Measurements from ENCODE around the gene THAP4.
A peak's percentile ranks its signal among the peaks of the same experiment; 100 is the strongest.

THAP4 gene

DNA sequence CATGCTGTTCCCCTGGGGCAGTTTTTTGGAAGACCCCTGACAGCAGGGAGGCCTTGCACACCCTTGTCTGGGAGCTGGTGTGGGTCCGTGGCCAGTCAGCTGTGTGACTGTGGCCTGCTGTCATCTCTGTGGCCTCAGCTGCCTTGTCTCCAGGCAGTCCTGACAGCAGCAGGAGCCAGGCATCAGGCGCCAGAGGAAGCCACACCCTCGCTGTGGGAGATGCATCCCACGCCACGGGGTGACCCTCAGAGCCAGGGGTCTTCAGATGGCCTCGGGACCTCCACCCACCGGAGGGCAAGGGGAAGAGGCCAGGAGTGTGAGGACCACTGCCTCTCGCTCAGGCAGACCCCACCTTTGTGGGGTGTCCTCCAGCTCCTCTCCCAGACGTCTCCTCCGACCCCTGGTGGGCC is 73.4 kb downstream of the THAP4 start:
- no peak for DNase-seq (ENCODE audit: low spot score)

DNA sequence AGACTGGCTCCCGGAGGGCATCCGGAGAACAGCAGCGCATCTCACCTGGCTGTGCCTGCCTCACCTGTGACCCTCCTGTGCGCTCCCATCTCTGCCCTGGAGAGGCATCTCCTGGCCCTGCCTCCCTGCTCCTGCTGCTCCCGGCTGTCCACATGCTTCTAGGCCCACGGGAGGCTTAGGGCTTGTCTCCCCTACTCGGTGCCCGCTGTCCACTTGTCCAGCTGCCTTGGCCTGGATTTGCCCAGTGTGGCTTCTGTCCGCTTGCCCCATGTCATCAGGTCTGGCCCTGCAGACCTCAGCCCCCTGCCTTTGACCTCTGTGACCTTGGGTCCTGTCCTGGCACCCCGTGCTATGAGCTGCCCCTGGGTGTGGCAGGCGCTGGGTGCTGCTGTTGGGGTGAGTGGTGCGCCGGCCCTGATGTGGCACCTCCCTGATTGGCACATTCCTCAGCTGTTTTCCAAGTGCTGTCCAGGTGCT is 73.9 kb downstream of the THAP4 start:
- DNase-seq (ENCODE audit: low spot score) = no peak

DNA sequence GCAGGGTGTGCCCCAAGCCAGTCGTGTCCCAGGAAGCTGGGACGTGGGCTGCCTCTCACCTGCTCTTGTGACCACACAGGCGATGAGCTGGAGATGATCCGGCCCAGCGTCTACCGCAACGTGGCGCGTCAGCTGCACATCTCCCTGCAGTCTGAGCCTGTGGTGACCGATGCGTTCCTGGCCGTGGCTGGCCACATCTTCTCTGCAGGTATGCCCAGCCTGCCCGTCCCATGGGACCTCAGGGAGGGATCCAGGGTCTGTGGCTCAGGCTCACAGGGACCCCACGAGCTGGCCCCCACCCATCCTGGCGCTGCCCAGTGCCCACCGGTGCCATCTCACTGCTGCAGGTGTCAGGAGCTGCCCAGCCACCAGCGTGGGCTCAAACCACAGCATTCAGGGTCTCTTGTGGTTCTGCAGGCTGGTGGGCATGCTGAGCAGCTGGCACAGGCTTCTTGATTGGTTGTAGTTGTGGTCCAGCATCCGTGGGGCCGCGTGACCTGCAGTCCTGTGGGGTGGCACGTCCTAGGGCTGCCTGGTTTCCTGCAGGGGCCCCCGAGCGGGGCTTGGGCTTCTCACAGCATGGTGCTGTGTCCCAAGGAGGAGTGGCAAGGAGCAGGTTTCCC is 74.6 kb downstream of the THAP4 start:
- DNase-seq (ENCODE audit: low spot score) = no peak

DNA sequence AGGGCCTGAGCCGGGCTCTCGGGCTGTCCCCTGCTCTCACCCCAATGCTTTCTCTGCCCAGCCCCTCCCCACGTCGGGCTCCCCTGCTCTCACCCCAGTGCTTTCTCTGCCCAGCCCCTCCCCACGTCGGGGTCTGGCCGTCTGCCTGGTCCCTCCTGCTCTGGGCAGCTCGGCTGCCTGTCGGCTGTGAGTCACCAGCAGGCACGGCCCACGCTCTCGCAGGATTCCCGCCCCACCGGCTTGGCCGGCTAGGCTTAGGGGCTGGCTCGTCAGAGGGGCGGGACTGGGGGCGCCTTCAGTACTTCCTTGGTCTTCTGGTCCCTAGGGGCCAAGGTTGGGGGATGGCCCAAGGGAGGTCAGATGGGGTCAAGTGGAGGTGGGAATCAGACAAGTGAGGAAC is 75.1 kb downstream of the THAP4 start:
- peak; percentile 85 for DNase-seq (ENCODE audit: low spot score)

- DNase-seq (ENCODE audit: low spot score) = no peak
Measured at GRCh38 chr2:241560883-241561474, 76.0 kb downstream of the THAP4 start.

- DNase-seq (ENCODE audit: low spot score) = no peak
Measured at GRCh38 chr2:241560162-241560882, 76.6 kb downstream of the THAP4 start.

DNA sequence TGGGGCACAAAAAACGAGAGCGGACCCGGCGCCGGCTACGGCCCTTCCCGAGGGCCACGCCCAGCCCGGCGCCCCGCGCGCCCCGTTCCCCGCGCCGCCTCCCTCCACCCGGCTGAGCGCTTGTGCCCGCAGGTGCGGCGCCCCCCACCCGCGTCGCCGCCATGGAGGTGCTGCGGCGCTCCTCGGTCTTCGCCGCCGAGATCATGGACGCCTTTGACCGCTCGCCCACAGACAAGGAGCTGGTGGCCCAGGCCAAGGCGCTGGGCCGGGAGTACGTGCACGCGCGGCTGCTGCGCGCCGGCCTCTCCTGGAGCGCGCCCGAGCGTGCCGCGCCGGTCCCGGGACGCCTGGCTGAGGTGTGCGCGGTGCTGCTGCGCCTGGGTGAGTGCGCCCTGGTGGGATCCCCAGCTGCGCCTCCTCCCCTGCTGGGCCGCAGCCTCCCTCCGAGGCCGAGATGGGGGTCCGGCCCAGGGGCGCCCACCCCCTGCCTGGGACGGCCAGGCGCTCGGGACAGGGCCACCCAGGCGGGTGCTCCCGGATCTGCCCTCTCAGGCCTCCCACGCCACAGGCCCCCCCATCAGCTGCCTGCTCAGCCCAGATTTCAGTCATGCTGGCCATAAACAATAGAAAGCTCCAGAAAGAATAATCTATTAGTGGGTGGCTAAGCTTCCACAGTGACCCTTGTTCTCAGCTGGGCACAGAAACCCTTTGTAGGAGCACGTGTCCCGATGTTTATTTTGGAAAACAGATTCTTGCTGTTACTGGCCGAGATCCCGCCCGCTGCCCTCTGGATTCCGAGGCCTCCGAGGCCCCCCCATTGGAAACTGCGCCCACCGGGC is 77.4 kb downstream of the THAP4 start:
- peak; percentile 90 for DNase-seq (ENCODE audit: low spot score)

GRCh38 chr2:241558532-241559322 is 78.2 kb downstream of the THAP4 start, which contains the start of gene BOK:
Gene BOK (plus strand): TSS chr2:241558745. CDS start chr2:241559484, 739 bp downstream.
- DNase-seq (ENCODE audit: low spot score) = peak; percentile 86

GRCh38 chr2:241556746-241557145 is 80.2 kb downstream of the THAP4 start:
- no peak for DNase-seq (ENCODE audit: low spot score)

- no peak for DNase-seq (ENCODE audit: low spot score)
Measured at GRCh38 chr2:241555711-241556110, 81.2 kb downstream of the THAP4 start.

DNA sequence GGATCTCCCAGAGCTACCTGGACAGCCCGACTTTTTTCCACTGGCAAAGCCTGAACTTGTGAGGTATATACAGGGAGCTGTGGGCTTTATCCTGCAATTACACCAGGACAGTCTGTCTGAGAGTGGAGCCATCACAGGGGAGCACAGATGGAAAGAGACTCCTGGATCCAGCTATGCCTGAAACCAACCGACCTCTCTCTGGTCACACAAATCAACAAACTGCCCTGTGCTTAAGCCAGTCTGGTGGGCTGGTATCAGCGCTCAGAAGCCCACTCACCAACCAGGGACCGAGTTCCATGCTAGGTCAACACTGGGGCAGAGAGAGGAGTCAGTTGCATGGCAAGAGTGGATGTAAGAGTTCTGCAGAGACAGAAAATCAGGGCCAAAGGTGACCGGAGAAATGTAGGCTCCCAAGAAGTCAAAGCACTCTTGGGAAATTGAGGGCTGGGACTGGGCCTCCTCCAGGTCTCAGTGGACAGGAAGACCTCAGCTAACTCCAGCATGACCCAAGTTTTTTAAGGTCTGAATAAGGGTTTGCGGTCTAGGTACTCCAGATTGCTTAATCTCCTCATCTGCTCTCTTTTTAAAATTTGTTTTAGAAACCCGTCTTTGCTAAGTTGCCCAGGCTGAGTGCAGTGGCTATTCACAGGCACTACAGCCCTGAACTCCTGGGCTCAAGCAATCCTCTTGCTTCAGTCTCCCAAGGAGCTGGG is 82.2 kb downstream of the THAP4 start:
- DNase-seq (ENCODE audit: low spot score) = no peak

DNA sequence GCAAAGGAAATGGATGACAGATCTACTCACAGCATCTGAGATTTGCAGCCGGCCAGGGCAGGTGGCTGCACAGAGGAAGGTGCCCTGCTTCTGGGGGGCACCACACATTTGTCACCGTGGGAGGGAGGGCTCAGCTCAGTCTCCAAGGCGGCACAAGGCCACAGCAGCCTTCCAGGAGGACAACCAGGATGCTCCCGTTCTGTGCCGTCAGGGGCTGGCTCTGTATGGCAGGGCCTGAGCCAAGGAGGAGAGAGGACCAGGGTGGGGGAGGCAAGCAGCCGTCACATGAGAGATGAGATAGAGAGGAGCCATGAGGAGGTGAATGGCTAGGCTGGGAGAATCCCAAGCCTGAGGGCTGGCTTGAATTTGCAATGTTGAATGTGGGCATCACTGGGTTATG is 83.0 kb downstream of the THAP4 start:
- no peak for DNase-seq (ENCODE audit: low spot score)

- no peak for DNase-seq (ENCODE audit: low spot score)
Measured at GRCh38 chr2:241553512-241553830, 83.5 kb downstream of the THAP4 start.

- no peak for DNase-seq (ENCODE audit: low spot score)
Measured at GRCh38 chr2:241551998-241552737, 84.8 kb downstream of the THAP4 start.

- DNase-seq (ENCODE audit: low spot score) = no peak
Measured at GRCh38 chr2:241551599-241551997, 85.4 kb downstream of the THAP4 start.

- DNase-seq (ENCODE audit: low spot score) = no peak
Measured at GRCh38 chr2:241550616-241551580, 86.1 kb downstream of the THAP4 start.

GRCh38 chr2:241548451-241548835 is 88.5 kb downstream of the THAP4 start:
- DNase-seq (ENCODE audit: low spot score) = no peak

- no peak for DNase-seq (ENCODE audit: low spot score)
Measured at GRCh38 chr2:241547781-241548450, 89.0 kb downstream of the THAP4 start.

Data from Ammon's horn (tissue), 1 donor.